HG02981 (cell line): Measurements from ENCODE around the gene C2CD4A.

Experiments used
- ATAC-seq: cut with Tn5 transposase; IDR thresholded peaks from one replicate; pipeline ENCODE4 v1.9.1; 2021; ENCODE audit warnings: mild to moderate bottlenecking, moderate library complexity; ENCODE audit not compliant: unreplicated experiment

Gene C2CD4A

DNA sequence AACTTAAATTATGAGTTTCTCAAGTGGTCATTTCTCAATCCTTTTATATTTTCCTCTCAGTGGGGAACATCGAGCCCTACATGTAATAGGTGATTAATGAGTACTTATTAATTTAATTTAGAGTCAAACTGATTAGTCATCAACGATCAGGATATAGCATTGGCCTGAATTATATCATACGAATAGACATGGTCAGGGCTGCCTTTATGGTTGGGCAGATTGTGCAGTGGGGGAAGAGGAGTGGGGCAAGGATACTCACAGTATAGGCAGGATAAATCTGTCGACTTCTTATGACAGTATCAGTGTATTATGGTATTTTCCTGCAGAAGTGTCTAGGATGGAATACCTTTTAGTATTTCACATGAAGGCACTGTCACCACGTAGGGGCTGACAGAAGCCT lies 27.0 kb downstream of the C2CD4A start:
- ATAC-seq = no peak

DNA sequence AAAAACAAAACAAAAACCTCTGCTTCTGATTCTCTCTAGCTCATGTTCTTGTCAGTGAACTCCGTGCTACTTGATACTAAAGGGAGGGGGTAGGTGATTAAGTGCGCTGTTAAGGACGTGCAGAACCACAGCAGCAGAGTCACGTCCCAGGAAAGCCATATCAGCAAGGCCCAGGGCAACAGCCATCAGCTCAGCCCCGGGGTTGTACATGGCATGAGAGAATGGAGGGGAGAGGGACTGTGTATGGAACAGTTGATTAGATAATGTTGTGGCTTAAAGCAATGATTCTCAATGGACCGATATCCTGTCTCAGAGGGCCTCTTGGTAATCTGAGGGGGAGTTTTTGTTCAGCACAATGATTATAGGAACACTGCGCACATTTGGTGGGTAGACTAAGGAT lies 27.6 kb downstream of the C2CD4A start:
- no peak for ATAC-seq

GRCh38 chr15:62099094-62099601 lies 32.4 kb downstream of the C2CD4A start:
- ATAC-seq = no peak

DNA sequence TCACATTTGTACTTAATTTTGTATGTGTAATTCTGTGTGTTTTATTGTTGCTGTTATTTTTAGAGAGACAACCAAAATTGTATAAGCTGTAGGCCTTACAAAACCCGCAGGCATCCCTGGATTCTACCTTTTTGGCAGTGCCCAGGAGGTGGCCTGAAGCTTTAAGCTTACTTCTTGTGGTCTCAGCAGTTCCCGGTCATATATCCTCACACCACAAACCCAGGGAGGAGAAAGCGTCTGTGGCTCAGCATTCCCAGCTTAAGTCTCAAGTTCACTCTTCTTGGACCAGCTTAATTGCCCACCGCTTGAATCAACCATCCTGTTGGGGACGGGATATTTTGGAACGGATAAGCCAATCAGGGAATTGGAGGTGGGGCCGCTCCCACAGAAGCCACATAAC lies 36.7 kb downstream of the C2CD4A start:
- ATAC-seq = no peak

- no peak for ATAC-seq
These were observed 37.6 kb downstream of the C2CD4A start for GRCh38 chr15:62104401-62104800.

DNA sequence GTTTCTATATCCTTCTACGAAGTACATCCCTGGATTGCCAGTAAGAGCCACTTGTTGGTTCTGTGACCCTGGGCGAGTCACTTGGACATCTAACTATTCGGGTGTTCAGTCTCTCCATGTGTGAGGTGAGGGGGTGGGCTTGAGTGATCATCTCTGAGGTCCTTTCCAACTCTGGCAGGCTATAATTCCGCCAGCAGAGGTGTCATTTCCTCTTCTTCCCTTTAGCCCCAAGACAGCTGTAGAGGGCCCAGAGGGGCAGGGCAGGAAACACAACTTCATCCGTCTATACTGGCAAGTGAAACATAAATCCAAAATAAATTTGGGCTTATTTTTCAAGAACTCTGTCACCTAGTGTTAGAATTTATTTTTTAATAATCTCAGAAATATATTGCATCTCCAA lies 38.1 kb downstream of the C2CD4A start:
- no peak for ATAC-seq

GRCh38 chr15:62105266-62105665 lies 38.5 kb downstream of the C2CD4A start:
- ATAC-seq = no peak

GRCh38 chr15:62106096-62106495 lies 39.3 kb downstream of the C2CD4A start:
- no peak for ATAC-seq

- no peak for ATAC-seq
These were observed 40.9 kb downstream of the C2CD4A start for GRCh38 chr15:62107571-62108121.

- ATAC-seq = no peak
These were observed 41.6 kb downstream of the C2CD4A start for GRCh38 chr15:62108411-62108810.

DNA sequence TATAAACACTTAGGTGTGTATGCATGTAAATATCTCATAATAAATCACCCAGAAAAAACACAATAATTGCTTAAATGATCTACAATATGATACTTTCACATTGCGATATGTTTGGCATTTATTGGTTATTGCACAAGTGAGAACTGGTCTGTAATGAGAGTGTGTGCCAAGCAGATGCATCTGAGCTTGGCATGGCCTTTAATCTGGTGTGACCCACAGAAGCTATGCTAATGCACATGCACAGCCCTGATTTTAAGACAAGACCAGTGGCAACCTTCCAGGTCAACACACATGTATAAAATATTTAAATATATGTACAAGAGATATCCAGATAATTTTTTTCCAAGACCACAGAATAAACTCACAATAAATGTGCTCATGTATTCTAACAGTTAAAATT lies 42.7 kb downstream of the C2CD4A start:
- no peak for ATAC-seq

DNA sequence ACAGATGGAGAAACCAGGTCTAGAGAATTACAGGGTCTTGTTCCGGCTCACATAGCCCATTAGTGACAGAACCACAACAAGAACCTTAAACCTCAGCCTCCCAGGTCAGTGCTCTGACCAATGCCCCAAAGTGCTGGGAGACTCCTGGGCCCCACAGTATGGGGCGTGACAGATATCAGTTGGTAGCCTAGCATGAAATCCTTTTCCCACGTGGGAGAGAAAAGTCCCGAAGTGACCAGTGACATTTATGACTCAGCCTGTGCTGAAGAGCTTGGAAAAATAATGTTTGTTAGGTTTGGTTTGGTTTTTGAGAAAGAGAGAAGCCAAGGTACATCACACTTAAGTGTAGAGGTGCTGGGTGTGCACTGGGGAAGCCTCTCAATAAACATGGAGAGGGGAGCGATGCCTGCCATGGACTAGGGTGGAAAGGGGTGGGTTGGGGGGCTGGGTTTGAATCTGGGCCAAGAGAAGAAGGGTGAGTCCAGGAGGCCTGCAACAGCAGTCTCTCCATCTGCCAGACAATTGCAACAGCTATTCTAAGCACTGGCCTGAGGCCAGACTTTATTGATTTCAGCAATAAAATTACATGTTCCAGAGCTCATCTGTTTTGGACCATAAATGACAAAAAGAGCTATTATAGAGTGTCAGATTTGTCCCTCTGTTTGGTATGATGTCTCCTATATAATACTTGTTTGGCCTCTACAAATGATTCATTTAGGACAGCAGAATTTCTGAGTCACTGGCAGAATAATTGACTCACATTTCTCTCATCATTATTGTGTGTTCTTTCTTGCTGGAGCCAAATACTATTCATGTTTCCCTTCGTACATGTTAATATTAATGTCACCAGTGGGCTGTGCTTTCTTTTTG lies 43.4 kb downstream of the C2CD4A start:
- ATAC-seq = no peak

- no peak for ATAC-seq
These were observed 45.3 kb downstream of the C2CD4A start for GRCh38 chr15:62112081-62112480.

DNA sequence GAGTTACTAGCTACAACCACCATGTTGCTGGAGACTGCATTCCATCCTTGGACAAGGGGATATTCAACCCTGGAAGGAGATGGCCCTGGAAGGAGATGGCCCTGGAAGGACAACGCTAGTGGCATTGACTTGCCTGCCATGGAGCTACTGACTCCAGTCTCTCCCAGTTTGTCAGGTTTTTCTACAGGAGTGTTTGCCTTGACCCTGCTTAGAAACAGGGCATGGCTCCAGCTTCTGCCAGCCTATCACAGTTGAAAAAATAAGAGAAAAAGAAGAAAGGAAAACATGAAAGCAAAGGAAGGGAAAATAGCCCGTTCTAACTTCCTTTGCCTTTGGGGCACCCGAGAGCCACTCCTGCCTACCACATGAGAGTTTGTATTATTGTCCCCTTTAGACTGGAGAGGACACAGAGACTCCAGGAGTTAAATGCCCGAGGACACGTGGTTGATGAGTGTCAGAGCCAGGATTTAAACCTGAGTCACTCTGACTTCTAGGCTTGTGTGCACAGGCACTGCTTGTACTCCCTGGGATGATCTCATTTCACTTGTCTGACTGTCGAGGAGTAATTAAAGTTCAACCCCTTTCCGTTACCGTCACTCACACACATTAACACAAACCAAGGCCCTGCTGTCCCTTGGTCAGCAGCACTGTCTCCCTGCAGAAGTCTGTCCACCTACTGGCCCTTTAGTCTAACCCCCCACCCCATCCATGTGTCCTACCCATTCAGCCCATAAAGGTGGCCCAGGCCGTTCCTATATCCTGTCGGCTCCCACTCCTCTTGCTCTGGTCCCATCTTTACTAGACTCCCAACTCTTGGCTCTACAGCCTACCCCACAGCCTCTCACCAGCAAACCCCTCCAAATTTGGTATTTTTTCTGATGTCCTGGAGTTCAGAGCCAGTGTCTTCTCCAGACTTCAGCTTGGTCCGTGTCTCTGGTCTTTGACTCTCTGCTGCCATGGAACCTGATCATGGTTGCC lies 46.1 kb downstream of the C2CD4A start:
- no peak for ATAC-seq

GRCh38 chr15:62115847-62116246 lies 49.1 kb downstream of the C2CD4A start:
- no peak for ATAC-seq

DNA sequence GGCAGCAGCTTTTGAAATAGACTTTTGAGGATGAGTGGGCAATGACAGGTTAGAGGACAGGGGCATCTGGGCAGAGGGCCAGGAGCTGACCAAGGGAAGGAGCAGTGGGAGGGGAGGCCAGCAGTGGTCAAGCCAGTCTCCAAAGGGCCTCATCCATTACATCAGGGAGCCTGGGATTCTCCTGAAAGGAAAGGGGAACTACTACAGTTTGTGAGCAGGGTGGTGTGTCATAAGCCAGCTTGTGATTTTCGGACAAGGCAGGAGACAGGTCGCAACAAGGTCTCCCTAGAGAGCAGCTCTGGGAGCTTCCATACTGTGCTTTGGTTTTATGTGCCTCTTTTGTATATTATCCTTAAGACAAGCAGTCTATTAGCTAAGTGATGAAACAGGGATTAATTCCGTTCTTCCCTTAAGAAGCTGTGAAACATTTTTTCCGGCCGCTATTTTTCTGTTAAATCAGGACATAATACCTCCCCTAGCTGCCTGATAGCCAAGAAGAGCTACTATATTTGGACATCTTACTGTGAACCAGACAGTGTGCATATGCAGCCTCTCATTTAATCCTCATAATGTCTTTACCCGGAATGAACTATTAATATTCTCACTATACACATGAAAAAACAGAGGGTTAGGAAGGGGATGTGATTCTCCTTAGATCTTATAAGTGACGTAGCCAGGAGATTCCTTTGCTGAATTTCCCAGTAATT lies 51.9 kb downstream of the C2CD4A start:
- no peak for ATAC-seq

GRCh38 chr15:62119227-62119864 lies 52.6 kb downstream of the C2CD4A start:
- ATAC-seq = no peak

- ATAC-seq = no peak
These were observed 53.1 kb downstream of the C2CD4A start for GRCh38 chr15:62119874-62120273.
